ENCODE results near the gene MTM1. TPM values are rescaled to one million over a fixed set of nuclear protein-coding genes. Genes with fewer than 3 reads are reported as not detected.

MTM1 gene
- total RNA-seq, 4 donors from 2014 or later: 15.4 to 18.4 (median 16.7) TPM

- Histone ChIP-seq H3K4me3 (no peak overlapping the region), H3K27me3 (no peaks in the 10 kb centered on the region), H3K4me1 (no peaks in the 10 kb centered on the region), H3K27ac (no peak overlapping the region), H3K36me3 (no peaks in the 10 kb centered on the region), H3K9me3 (no peaks in the 10 kb centered on the region)
- no peak for TF ChIP-seq EP300 (IDR thresholded peaks at IDR 0.05)
- TF ChIP-seq POLR2AphosphoS5 (IDR thresholded peaks at IDR 0.05): no peak
- TF ChIP-seq POLR2A (IDR thresholded peaks at IDR 0.05): no peak
- TF ChIP-seq CTCF (IDR thresholded peaks at IDR 0.05): no peak
- no peak for DNase-seq (ENCODE audit: low spot score in 2 of 2)
- 91% methylated on average over 3 of the region's 3 CpGs for WGBS
Measured at GRCh38 chrX:150529587-150529986, 38.8 kb upstream of the MTM1 start.

GRCh38 chrX:150530821-150531220, 37.6 kb upstream of the MTM1 start:
- TF ChIP-seq EP300 (IDR thresholded peaks at IDR 0.05) (no peak), POLR2AphosphoS5 (IDR thresholded peaks at IDR 0.05) (no peak), POLR2A (IDR thresholded peaks at IDR 0.05) (no peak), CTCF (IDR thresholded peaks at IDR 0.05) (no peak)
- 89% methylated on average over 7 of the region's 7 CpGs for WGBS
- Histone ChIP-seq H3K9me3 (no peaks in the 10 kb centered on the region), H3K27ac (no peak overlapping the region), H3K4me3 (no peak overlapping the region), H3K4me1 (no peaks in the 10 kb centered on the region), H3K27me3 (no peaks in the 10 kb centered on the region), H3K36me3 (no peaks in the 10 kb centered on the region)
- DNase-seq (ENCODE audit: low spot score in 2 of 2): no peak

- no peak overlapping the region for H3K4me3 ChIP-seq
- no peaks in the 10 kb centered on the region for H3K27me3 ChIP-seq
- no peaks in the 10 kb centered on the region for H3K9me3 ChIP-seq
- 92% methylated on average over 4 of the region's 4 CpGs for WGBS
- no peaks in the 10 kb centered on the region for H3K36me3 ChIP-seq
- H3K4me1 ChIP-seq: no peaks in the 10 kb centered on the region
- TF ChIP-seq EP300 (IDR thresholded peaks at IDR 0.05) (no peak), POLR2A (IDR thresholded peaks at IDR 0.05) (no peak), POLR2AphosphoS5 (IDR thresholded peaks at IDR 0.05) (no peak), CTCF (IDR thresholded peaks at IDR 0.05) (no peak)
- no peak overlapping the region for H3K27ac ChIP-seq
- no peak for DNase-seq (ENCODE audit: low spot score in 2 of 2)
Measured at GRCh38 chrX:150531467-150531866, 37.0 kb upstream of the MTM1 start.

- WGBS: 87% methylated on average over 3 of the region's 3 CpGs
- no peaks in the 10 kb centered on the region for H3K36me3 ChIP-seq
- no peak overlapping the region for H3K4me3 ChIP-seq
- H3K27me3 ChIP-seq: no peaks in the 10 kb centered on the region
- TF ChIP-seq POLR2A (IDR thresholded peaks at IDR 0.05): no peak
- TF ChIP-seq EP300 (IDR thresholded peaks at IDR 0.05): no peak
- TF ChIP-seq CTCF (IDR thresholded peaks at IDR 0.05): no peak
- TF ChIP-seq POLR2AphosphoS5 (IDR thresholded peaks at IDR 0.05): no peak
- no peaks in the 10 kb centered on the region for H3K4me1 ChIP-seq
- no peak for DNase-seq (ENCODE audit: low spot score in 2 of 2)
- no peaks in the 10 kb centered on the region for H3K9me3 ChIP-seq
- no peak overlapping the region for H3K27ac ChIP-seq
Measured at GRCh38 chrX:150533863-150534262, 34.6 kb upstream of the MTM1 start.

- H3K4me1 ChIP-seq: no peaks in the 10 kb centered on the region
- H3K27ac ChIP-seq: no peak overlapping the region
- H3K9me3 ChIP-seq: no peaks in the 10 kb centered on the region
- no peak overlapping the region for H3K4me3 ChIP-seq
- WGBS: 57% methylated on average over 7 of the region's 8 CpGs
- no peaks in the 10 kb centered on the region for H3K36me3 ChIP-seq
- DNase-seq (ENCODE audit: low spot score in 2 of 2): no peak
- no peaks in the 10 kb centered on the region for H3K27me3 ChIP-seq
- no peak for TF ChIP-seq POLR2A (IDR thresholded peaks at IDR 0.05)
- TF ChIP-seq CTCF (IDR thresholded peaks at IDR 0.05): peak in 1 of 2 donors; percentile 5
- TF ChIP-seq POLR2AphosphoS5 (IDR thresholded peaks at IDR 0.05): no peak
Measured at GRCh38 chrX:150536455-150537116, 31.8 kb upstream of the MTM1 start.
